NCI-H345 (cell line): ENCODE data around the gene KNOP1.
"Not testable (repeated sequence)": the region's sequence is repeated elsewhere in the genome, so short reads cannot be mapped to it uniquely, and the experiment has no call there.

Experiments used
- DNase-seq: peaks from one replicate; lab custom pipeline; 2025; lab: John Stamatoyannopoulos, UW

Gene KNOP1

DNA sequence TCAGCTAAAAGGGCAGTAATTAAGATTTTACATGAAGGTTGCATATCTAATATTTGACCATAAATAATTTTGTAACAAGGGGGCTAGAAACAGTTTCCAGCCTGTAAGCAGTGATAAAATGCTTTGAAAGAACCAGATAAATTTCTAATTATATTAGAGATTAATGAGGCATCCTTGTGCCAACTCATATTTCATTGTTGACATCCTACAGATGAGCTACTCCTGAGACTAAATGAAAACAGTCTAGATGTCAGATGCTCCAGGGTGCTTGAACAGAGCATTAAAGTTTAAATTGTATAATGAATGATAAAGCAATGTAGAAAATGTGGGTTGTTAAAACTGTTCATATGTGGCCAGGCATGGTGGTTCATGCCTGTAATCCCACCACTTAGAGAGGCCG lies 23.3 kb upstream of the KNOP1 start:
- DNase-seq: no peak

- no peak for DNase-seq
Observed at GRCh38 chr16:19737306-19738038, 19.4 kb upstream of the KNOP1 start.

DNA sequence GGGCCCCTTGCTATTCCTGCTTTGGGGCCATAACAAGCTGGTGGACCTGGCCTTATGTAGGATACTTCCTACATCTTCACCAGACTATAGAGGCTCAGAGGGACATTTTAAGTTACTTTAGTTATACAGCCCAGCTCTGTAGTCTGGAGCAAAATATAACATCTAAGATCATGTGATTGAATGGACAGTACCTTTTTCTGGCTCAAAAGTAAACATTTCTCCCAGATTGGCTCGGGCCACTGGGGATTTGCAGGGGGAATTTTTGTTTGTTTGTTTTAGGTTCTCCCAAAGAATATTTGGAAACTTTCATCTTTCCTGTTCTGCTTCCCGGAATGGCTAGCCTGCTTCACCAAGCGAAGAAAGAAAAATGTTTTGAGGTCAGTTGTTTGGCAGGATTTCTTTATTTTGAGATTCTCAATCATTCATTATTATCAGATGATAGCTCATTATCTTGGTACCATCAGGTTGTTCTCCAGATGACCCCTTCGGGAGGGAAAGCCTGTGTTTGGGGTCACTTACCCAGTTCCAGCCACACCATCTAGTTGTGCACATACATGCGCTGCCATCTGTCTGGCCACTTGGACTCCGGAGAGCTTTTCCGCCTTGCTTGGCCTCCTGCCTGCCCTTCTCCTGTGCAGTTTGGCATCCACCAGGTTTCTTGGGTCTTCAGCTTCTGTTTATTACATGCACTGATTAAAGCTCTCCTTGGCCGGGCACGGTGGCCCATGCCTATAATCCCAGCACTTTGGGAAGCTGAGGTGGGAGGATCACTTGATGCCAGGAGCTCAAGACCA lies 17.2 kb upstream of the KNOP1 start:
- DNase-seq: no peak

DNA sequence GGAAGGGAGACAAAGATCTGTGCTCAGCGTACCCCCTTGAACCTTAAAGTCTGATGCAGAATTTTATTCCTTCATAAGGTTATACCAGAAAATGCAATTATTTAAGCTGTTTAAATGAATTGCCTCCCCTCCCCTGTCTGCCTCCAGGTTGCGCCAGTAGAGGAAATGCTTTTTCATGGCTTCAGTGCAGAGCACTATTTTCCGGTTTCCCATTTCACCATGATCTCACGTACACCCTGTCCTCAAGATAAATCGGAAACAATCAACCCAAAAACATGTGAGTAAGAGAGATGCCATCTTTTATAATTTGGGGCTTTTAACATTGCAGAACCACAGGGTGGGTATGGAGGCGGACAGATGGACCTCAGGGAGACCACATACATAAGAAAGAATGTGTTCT lies 15.5 kb upstream of the KNOP1 start:
- DNase-seq: no peak

DNA sequence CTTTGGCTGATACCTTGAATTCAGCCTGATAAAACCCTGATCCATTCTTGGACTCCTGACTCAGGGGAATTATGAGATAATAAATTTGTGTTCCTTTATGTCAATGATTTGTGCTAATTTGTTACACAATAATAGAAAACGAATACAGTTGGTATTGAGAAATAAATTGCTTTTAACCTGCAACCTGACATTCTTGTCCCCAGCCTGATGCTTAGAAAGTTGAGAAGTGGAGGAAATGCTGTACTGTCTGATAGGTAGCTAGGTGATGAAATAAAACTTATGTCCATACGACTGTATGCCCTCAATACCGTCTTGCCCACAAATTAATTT lies 10.6 kb upstream of the KNOP1 start:
- no peak for DNase-seq

GRCh38 chr16:19722981-19723380 lies 5.0 kb upstream of the KNOP1 start:
- DNase-seq: no peak

- no peak for DNase-seq
Observed at GRCh38 chr16:19722269-19722952, 4.4 kb upstream of the KNOP1 start.

GRCh38 chr16:19718624-19718965 lies 568 bp upstream of the KNOP1 start:
- DNase-seq: peak; percentile 13

DNA sequence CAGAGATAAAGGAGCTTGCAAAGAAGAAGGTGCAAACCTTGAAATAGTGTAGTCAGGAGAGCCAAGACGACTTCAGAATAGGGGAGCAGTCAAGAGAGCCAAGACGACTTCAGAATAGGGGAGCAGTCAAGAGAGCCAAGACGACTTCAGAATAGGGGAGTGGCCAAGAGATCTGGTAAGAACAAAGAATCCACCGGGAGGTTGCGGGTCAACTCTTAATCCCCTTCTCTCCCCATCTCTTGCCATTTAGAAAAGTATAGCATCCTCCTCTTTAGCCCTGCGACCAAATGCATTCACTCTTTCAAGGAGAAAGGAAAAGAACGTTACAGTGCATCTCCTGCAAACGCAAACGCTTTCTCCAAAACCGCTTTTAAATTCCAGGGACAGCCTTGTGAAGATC lies 713 bp downstream of the KNOP1 start:
- no peak for DNase-seq

- DNase-seq: not testable (repeated sequence)
Observed at GRCh38 chr16:19716728-19717127, 1.3 kb downstream of the KNOP1 start.

DNA sequence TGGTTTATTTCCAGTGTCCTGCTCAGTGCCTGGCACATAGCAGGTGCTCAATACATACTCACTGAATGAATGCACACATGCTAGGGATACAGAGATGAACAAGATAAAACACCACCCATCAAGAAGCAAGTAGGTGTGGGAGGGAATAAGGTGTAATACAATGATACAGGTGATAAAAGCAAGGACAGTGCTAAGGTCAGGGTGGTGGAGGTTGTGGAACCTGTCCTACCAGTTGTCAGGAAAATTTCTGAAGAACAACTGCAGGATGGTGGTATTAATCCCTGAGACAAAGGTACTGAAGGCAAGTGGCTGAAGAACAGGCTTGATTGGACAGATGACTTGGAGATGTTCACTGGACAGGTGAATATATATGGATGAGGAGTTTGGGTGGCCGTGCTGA lies 1.8 kb downstream of the KNOP1 start:
- DNase-seq: no peak

GRCh38 chr16:19715566-19715965 lies 2.5 kb downstream of the KNOP1 start:
- no peak for DNase-seq

GRCh38 chr16:19713697-19714096 lies 4.3 kb downstream of the KNOP1 start:
- DNase-seq: no peak

GRCh38 chr16:19712418-19713058 lies 5.5 kb downstream of the KNOP1 start:
- no peak for DNase-seq

- DNase-seq: no peak
Observed at GRCh38 chr16:19711643-19712042, 6.4 kb downstream of the KNOP1 start.

GRCh38 chr16:19710991-19711545 lies 7.0 kb downstream of the KNOP1 start:
- no peak for DNase-seq

DNA sequence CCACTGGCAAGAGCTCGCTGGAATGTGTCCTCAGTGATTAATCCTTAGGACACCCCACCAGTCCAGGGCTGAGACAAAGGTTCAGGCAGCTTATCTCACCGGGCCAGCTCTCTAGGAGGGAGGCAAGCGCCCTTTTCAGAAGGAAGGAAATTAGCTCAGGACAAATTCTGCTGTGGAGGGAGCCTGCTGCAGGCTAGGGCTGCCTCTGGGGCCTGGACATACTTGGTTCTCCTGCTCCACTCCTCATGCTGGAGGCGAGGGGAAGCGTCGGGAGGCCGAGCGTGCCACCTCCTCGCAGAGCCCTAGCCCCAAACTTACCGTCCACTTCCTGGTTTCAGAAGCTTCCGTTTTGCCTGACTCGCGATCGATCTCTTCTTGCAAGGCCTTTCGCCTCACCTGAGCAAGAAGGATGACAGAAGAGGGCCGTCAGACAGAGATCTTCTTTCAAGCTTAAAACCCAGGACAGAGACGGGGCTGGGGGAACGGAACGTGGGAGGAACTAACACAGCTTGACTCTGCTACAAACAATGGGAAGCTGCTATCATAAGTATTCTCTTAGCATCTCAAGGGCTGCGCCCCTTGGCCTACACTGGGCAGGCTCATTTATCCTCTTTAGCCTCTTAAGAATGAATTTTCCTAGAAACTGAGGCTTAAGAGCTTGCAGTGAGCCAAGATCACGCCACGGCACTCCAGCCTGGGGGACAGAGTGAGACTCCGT lies 7.7 kb downstream of the KNOP1 start:
- no peak for DNase-seq

- DNase-seq: no peak
Observed at GRCh38 chr16:19709381-19710136, 8.5 kb downstream of the KNOP1 start.

- DNase-seq: no peak
Observed at GRCh38 chr16:19708296-19709205, 9.5 kb downstream of the KNOP1 start.
